ENCODE measurements around the gene NELFB. TPM values are rescaled to one million over a fixed set of nuclear protein-coding genes. Genes with fewer than 3 reads are reported as not detected.
"Not testable (repeated sequence)": the region's sequence is repeated elsewhere in the genome, so short reads cannot be mapped to it uniquely, and the experiment has no call there.

The NELFB gene
- total and polyA plus RNA-seq, 2 experiments from 2014 or later = 73.3 to 78.2 TPM

DNA sequence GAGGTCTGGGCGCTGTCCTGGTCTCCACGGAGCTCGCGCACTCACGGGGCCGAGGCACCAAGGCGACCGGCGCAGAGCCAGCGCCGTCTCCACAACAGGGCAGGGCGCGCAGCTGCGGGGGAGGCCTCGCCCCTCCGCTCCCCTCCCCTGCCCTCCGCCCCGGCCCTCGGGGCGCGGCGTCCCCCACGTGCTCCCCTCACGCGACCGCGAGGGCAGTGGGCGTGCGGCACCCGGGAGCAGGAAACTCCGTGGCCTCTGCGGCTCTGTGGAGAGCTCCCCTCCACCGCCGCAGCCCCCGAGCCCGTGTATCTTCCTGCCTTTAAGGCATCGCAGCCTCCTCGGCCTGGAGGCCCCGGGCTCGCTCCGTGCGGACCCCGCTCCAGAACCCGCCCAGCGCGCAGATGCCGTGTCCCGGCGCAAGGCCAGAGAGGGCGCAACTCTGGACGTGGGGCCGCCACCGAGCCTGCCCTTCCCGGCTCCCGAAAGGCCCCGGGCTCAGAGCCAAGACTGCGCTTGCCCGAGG, 14.7 kb upstream of the NELFB start:
- Histone ChIP-seq H3K36me3 (peaks cover 12% of the 10 kb centered on the region), H3K27me3 (no peaks in the 10 kb centered on the region), H3K4me3 (peak overlapping the region; percentile 41), H3K4me1 (ENCODE audit: low read depth) (peaks cover 24% of the 10 kb centered on the region), H3K27ac (peak overlapping the region; percentile 95), H3K9me3 (ENCODE audit: low read depth) (no peaks in the 10 kb centered on the region)
- TF ChIP-seq, protein P1, sequence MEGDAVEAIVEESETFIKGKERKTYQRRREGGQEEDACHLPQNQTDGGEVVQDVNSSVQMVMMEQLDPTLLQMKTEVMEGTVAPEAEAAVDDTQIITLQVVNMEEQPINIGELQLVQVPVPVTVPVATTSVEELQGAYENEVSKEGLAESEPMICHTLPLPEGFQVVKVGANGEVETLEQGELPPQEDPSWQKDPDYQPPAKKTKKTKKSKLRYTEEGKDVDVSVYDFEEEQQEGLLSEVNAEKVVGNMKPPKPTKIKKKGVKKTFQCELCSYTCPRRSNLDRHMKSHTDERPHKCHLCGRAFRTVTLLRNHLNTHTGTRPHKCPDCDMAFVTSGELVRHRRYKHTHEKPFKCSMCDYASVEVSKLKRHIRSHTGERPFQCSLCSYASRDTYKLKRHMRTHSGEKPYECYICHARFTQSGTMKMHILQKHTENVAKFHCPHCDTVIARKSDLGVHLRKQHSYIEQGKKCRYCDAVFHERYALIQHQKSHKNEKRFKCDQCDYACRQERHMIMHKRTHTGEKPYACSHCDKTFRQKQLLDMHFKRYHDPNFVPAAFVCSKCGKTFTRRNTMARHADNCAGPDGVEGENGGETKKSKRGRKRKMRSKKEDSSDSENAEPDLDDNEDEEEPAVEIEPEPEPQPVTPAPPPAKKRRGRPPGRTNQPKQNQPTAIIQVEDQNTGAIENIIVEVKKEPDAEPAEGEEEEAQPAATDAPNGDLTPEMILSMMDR (IDR thresholded peaks at IDR 0.05; ENCODE audit: low read depth, low read length) = no peak
- peak; percentile 73 to 84 for DNase-seq (ENCODE audit: low read depth in 1 of 2, low spot score in 1 of 2)

DNA sequence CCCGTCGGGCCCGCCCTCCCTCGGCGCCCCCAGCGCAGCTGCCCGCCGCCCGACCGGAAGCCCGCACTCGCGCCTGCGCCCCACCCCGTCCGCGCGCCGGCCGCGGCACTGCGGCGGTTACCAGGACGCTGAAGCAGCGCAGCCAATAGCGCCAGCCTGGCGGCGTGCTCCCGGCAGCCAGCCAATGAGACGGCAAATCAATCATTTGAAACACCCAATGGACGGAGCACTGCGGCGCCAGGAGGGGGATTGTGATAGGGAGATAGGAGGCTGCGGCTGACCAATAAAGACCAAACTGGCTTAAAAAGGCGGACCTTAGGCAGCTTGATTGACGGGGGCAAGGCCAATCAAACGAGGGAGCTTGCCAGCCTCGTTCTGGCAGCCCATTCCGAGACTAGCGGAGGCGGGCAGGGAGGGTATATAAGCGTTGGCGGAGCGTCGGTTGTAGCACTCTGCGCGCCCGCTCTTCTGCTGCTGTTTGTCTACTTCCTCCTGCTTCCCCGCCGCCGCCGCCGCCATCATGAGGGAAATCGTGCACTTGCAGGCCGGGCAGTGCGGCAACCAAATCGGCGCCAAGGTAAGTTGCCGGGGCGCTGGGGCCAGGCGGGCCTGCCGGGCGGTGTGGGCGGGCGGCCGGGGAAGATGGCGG, 14.2 kb upstream of the NELFB start, which contains the start of gene TUBB4B:
TUBB4B (plus strand) TSS at position 447 of the 649 bp plus-strand sequence; CDS start at position 521, 74 bp downstream.
- peak within 1 kb of the TSS; percentile 95 for H3K27ac ChIP-seq

DNA sequence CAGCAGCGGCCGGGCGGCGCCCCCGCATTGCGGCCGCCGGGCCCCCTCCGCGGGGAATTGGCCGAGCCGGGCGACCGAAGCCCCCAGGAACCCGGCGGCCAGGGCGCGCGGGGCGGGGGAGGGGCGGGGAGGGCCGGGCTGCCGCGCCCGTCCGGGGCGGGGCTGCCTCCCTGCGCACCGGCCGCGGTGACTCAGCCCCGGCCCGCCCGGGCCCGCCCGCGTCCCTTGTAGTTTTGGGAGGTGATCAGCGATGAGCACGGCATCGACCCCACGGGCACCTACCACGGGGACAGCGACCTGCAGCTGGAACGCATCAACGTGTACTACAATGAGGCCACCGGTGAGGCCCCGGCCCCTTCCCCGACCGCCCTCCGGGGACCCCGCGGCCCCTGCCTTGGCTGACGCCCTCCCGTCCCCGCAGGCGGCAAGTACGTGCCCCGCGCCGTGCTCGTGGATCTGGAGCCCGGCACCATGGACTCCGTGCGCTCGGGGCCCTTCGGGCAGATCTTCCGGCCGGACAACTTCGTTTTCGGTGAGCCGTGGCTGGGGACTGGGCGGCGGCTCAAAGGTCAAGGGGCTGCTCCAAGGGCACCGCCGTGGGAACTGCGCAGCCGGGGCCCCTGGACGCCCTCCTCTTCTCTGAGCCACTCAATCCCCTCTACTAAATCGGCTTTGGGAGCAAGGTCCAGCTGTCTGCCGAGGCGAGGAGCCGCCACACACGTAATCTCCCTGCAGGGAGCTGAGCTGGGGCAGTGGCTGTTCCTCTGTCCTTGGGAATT, 13.4 kb upstream of the NELFB start:
- peak; percentile 47 to 54 for DNase-seq (ENCODE audit: low read depth in 1 of 2, low spot score in 1 of 2)
- Histone ChIP-seq H3K27me3 (no peaks in the 10 kb centered on the region), H3K27ac (peak overlapping the region; percentile 91), H3K9me3 (ENCODE audit: low read depth) (no peaks in the 10 kb centered on the region), H3K4me1 (ENCODE audit: low read depth) (peaks cover 14% of the 10 kb centered on the region), H3K36me3 (peaks cover 12% of the 10 kb centered on the region), H3K4me3 (peak overlapping the region; percentile 96)
- TF ChIP-seq, protein P1 (IDR thresholded peaks at IDR 0.05; ENCODE audit: low read depth, low read length) = no peak

More for the DNA sequence above, 14.2 kb upstream of the NELFB start, which contains the start of gene TUBB4B:
- Histone ChIP-seq H3K36me3 (peaks cover 12% of the 10 kb centered on the region), H3K4me1 (ENCODE audit: low read depth) (peaks cover 18% of the 10 kb centered on the region), H3K27me3 (no peaks in the 10 kb centered on the region), H3K4me3 (peak within 1 kb of the TSS; percentile 96), H3K9me3 (ENCODE audit: low read depth) (no peaks in the 10 kb centered on the region)
- peak; percentile 99 to 100 for DNase-seq (ENCODE audit: low read depth in 1 of 2, low spot score in 1 of 2)
- TF ChIP-seq, protein P1 (IDR thresholded peaks at IDR 0.05; ENCODE audit: low read depth, low read length) = no peak

DNA sequence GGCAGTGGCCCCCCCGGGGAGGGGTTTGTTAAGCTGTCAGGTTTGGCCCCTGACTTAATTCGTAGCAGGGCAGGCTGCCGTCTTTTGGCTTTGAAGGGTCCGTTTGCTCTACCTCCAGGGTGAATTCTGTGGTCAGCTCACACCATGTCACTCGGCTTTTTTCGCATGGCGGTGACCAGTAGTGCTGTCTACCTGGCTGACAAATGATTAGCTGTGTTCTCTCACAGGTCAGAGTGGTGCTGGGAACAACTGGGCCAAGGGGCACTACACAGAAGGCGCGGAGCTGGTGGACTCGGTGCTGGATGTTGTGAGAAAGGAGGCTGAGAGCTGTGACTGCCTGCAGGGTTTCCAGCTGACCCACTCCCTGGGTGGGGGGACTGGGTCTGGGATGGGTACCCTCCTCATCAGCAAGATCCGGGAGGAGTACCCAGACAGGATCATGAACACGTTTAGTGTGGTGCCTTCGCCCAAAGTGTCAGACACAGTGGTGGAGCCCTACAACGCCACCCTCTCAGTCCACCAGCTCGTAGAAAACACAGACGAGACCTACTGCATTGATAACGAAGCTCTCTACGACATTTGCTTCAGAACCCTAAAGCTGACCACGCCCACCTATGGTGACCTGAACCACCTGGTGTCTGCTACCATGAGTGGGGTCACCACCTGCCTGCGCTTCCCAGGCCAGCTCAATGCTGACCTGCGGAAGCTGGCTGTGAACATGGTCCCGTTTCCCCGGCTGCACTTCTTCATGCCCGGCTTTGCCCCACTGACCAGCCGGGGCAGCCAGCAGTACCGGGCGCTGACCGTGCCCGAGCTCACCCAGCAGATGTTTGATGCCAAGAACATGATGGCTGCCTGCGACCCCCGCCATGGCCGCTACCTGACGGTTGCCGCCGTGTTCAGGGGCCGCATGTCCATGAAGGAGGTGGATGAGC, 12.6 kb upstream of the NELFB start:
- TF ChIP-seq, protein P1 (IDR thresholded peaks at IDR 0.05; ENCODE audit: low read depth, low read length) = no peak
- Histone ChIP-seq H3K27me3 (no peaks in the 10 kb centered on the region), H3K4me3 (peak overlapping the region; percentile 96), H3K9me3 (ENCODE audit: low read depth) (no peaks in the 10 kb centered on the region), H3K27ac (peak overlapping the region; percentile 91), H3K36me3 (peaks cover 12% of the 10 kb centered on the region), H3K4me1 (ENCODE audit: low read depth) (peaks cover 14% of the 10 kb centered on the region)
- no peak for DNase-seq (ENCODE audit: low read depth in 1 of 2, low spot score in 1 of 2)

DNA sequence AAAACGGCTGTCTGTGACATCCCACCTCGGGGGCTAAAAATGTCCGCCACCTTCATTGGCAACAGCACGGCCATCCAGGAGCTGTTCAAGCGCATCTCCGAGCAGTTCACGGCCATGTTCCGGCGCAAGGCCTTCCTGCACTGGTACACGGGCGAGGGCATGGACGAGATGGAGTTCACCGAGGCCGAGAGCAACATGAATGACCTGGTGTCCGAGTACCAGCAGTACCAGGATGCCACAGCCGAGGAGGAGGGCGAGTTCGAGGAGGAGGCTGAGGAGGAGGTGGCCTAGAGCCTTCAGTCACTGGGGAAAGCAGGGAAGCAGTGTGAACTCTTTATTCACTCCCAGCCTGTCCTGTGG, 11.9 kb upstream of the NELFB start:
- H3K36me3 ChIP-seq = peaks cover 12% of the 10 kb centered on the region
- H3K27me3 ChIP-seq; H3K9me3 ChIP-seq (ENCODE audit: low read depth); H3K4me3 ChIP-seq; H3K27ac ChIP-seq; DNase-seq (ENCODE audit: low read depth in 1 of 2, low spot score in 1 of 2): not testable (repeated sequence)
- H3K4me1 ChIP-seq (ENCODE audit: low read depth) = peaks cover 16% of the 10 kb centered on the region
